Astrocyte (in vitro differentiated cells and primary cell): ENCODE results near the gene SLC23A3.

ENCODE experiments used
- EZH2 ChIP-seq: IDR thresholded peaks from 2 replicates; pipeline ENCODE4 v1.6.1; 2012; ENCODE audit warnings: mild to moderate bottlenecking, low read length, inconsistent platforms; ENCODE audit not compliant: insufficient read depth
- TF ChIP-seq, protein P1 (sequence below): IDR thresholded peaks from 2 replicates; pipeline ENCODE4 v1.5.1; 2011; ENCODE audit warnings: low read depth, mild to moderate bottlenecking, inconsistent platforms, low read length, moderate library complexity; ENCODE audit not compliant: insufficient read depth

DNA sequence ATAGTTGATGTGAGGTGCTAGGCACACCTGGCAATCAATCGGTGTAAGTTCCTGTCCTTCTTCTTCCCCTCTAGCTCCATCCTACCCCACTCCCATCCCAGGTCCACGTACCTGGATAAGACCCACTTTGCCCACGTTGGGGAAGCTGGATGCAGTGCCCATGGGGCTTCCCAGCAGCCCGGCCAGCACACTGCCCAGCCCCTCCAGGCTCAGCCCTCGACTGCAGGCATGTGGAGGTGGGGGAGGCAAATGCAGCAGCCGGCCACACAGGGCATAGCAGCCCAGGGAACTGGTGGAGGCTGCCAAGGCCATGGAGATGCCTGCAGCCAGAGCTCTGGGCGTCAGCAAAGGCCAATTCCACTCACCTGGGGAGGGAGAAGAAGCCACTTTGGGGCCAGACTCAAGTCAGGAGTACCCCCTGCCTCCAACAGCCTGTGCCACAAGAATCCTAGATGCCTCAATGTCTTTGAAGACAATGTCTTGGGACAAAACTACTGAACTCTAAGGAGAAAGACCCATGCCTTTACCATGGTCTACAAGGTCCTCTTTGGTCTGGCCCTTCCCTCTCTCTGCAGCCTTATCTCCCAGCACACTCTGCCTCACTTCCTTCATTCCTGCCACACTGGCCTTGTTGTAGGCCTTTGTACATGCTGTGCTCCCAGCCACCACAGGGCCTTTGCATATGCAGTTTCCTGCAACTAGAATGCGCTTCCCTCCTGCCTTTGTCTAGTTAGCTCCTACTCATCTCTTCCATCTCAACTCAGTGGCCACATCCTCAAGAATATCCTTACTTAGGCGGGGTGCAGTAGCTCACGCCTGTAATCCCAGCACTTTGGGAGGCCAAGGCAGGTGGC is 4.5 kb downstream of the SLC23A3 start:
- TF ChIP-seq, protein P1, sequence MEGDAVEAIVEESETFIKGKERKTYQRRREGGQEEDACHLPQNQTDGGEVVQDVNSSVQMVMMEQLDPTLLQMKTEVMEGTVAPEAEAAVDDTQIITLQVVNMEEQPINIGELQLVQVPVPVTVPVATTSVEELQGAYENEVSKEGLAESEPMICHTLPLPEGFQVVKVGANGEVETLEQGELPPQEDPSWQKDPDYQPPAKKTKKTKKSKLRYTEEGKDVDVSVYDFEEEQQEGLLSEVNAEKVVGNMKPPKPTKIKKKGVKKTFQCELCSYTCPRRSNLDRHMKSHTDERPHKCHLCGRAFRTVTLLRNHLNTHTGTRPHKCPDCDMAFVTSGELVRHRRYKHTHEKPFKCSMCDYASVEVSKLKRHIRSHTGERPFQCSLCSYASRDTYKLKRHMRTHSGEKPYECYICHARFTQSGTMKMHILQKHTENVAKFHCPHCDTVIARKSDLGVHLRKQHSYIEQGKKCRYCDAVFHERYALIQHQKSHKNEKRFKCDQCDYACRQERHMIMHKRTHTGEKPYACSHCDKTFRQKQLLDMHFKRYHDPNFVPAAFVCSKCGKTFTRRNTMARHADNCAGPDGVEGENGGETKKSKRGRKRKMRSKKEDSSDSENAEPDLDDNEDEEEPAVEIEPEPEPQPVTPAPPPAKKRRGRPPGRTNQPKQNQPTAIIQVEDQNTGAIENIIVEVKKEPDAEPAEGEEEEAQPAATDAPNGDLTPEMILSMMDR, result no peak
- no peak for TF ChIP-seq EZH2
